AG10803 (cell line): ENCODE data around the gene PLPPR1.

Experiments
- DNase-seq: peaks from one replicate; pipeline ENCODE4 v3.0.0; 2010; ENCODE audit warnings: low read depth
- H3K4me3 ChIP-seq: 2 replicates; pipeline ENCODE4 v1.5.1; 2011; ENCODE audit warnings: mild to moderate bottlenecking, low read length, control low read depth
- CTCF ChIP-seq: conservative IDR thresholded peaks from 2 replicates; pipeline ENCODE4 v1.5.1; 2011; ENCODE audit warnings: mild to moderate bottlenecking, low read length, control low read depth, inconsistent platforms

PLPPR1 gene

DNA sequence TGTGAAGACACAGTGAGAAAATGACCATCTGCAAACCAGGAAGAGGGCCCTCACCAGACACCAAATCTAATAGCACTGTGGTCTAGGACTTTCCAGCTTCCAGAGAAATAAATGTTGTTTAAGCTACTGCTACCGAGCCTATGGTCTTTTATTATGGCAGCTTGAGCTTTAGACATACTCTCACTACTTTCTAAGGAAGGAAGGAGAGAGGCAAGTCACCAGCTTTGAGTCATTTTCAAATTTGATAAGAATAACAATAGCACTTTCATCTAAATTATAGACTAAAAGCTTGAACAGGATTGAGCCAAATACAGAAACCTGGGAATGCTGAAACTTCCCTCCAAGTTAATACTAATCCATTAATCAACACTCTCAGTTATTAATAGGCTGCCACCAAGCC is 64.4 kb downstream of the PLPPR1 start:
- DNase-seq = no peak
- no peak for TF ChIP-seq CTCF
- no peak overlapping the region for H3K4me3 ChIP-seq

GRCh38 chr9:101093620-101094019 is 65.1 kb downstream of the PLPPR1 start:
- H3K4me3 ChIP-seq = no peak overlapping the region
- no peak for TF ChIP-seq CTCF
- peak; percentile 14 for DNase-seq

DNA sequence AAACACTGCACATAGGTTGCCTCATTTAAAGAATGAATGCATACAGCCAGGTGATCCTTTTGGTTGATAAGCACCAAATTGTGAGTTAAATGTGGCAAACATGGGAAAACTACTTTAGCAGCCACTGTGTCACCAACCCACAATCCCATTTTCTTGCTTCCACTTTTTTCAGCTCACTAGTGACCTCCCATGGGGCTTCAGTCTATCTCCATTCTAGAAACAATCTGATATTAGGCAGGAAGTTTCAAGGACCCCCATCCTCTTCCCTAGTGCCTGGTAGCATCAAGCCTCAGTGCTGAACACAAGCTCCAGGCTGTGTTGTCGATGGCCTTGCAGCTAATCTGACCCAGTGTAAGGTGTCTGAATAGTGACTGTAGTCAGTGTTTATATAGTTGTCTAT is 66.2 kb downstream of the PLPPR1 start:
- no peak overlapping the region for H3K4me3 ChIP-seq
- DNase-seq = no peak
- TF ChIP-seq CTCF = no peak

DNA sequence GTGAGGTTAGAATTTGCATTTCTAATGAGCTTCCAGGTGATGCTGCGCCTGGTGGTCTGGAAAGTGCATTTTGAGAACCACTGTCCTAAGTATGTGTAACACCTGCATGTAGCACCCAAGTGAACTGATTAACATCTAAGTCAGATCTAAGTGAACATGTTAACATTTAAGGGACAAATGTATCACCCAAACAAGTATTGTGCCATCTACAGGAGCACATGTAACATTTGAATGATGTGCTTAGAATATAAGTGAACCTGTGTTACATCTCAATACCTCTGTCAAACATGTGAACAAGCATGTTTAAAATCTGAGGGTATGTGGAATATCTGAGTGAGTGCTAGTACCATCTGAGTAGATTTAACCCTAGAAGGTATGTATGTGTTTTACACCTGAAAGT is 68.7 kb downstream of the PLPPR1 start:
- H3K4me3 ChIP-seq = no peak overlapping the region
- no peak for DNase-seq
- no peak for TF ChIP-seq CTCF

- no peak overlapping the region for H3K4me3 ChIP-seq
- no peak for TF ChIP-seq CTCF
- DNase-seq = no peak
Measured at GRCh38 chr9:101098392-101098791, 69.9 kb downstream of the PLPPR1 start.

GRCh38 chr9:101114317-101114716 is 85.8 kb downstream of the PLPPR1 start:
- no peak overlapping the region for H3K4me3 ChIP-seq
- TF ChIP-seq CTCF = no peak
- no peak for DNase-seq

DNA sequence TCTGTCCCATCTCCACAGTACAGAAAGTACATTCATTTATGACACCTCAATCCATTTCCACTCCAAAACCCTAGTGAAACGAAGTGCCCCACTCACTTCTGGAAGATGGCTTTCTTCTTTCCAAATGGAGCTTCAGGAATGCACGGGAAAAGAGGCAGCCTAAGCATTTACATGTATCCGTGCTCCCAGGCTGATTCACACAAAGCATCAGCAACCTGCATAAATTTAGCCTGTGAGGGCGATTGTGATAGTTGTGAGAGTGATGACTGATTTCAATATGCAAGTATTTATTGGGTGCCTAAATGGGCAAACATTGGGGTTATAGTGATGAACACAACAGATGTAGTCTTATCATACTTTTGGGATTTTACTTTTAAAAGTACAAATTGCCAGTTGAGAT is 86.6 kb downstream of the PLPPR1 start:
- no peak overlapping the region for H3K4me3 ChIP-seq
- no peak for TF ChIP-seq CTCF
- no peak for DNase-seq
